Activated T-helper 1 cell treated with anti-CD3 and anti-CD28 coated beads, Interleukin-12 subunit alpha, Interleukin-12 subunit beta, Interleukin-2, Interleukin-4 antibody, amounts not matched to agents 30 ng/mL and 10 ng/mL and 1 ng/mL, durations not matched to agents 14 hours and 24 hours and 36 hours (primary cell): ENCODE data around the gene TBX21. TPM values are rescaled to one million over a fixed set of nuclear protein-coding genes. Genes with fewer than 3 reads are reported as not detected.

ENCODE experiments used
- DNase-seq: peaks from one replicate; pipeline ENCODE4 v3.0.0; 2021; ENCODE audit warnings: low spot score
- H3K27ac Mint-ChIP-seq: one replicate; pipeline ENCODE4 v1.8.0; 2021; ENCODE audit warnings: mild to moderate bottlenecking, mixed read lengths
- H3K27me3 Mint-ChIP-seq: one replicate; pipeline ENCODE4 v1.8.0; 2022; ENCODE audit warnings: mild to moderate bottlenecking, moderate library complexity, mixed read lengths; ENCODE audit not compliant: insufficient read depth
- H3K36me3 Mint-ChIP-seq: one replicate; pipeline ENCODE4 v1.8.0; 2021; ENCODE audit warnings: low read depth, mixed read lengths
- H3K4me1 Mint-ChIP-seq: one replicate; pipeline ENCODE4 v1.8.0; 2021; ENCODE audit warnings: low read depth, mixed read lengths
- H3K4me3 Mint-ChIP-seq: one replicate; pipeline ENCODE4 v1.8.0; 2021; ENCODE audit warnings: mild to moderate bottlenecking, moderate library complexity, mixed read lengths
- H3K9me3 Mint-ChIP-seq: one replicate; pipeline ENCODE4 v1.8.0; 2021; ENCODE audit warnings: mixed read lengths
- intact Hi-C: fragments of 100-400 bp; cut with micrococcal nuclease; formaldehyde crosslinking; loops from one replicate; pipeline ENCODE4 v1.15.1; 2024
- total RNA-seq: library from RNA; stranded (reverse); gene quantifications from 2 replicates; pipeline ENCODE4 v1.2.3, GENCODE V29; 2022

TBX21 gene
- total RNA-seq, 1 donor from 2014 or later = 90.8 TPM

GRCh38 chr17:47781397-47781796 lies 48.4 kb downstream of the TBX21 start:
- Mint-ChIP-seq H3K27ac (no peak overlapping the region), H3K4me1 (no peaks in the 10 kb centered on the region), H3K9me3 (no peaks in the 10 kb centered on the region), H3K27me3 (peaks cover 57% of the 10 kb centered on the region), H3K4me3 (no peak overlapping the region), H3K36me3 (no peaks in the 10 kb centered on the region)
- no peak for DNase-seq
- intact Hi-C loops = no loop called here

GRCh38 chr17:47785538-47786123 lies 52.6 kb downstream of the TBX21 start:
- intact Hi-C loops = loop anchor here (1.0 kb wide), 1 partner anchor 9 kb away; no protein-coding TSS in a partner anchor
- no peaks in the 10 kb centered on the region for H3K36me3 Mint-ChIP-seq
- H3K4me1 Mint-ChIP-seq = no peaks in the 10 kb centered on the region
- no peak overlapping the region for H3K27ac Mint-ChIP-seq
- no peak overlapping the region for H3K4me3 Mint-ChIP-seq
- DNase-seq = no peak
- no peaks in the 10 kb centered on the region for H3K9me3 Mint-ChIP-seq
- peaks cover 53% of the 10 kb centered on the region for H3K27me3 Mint-ChIP-seq

GRCh38 chr17:47789611-47790561 lies 56.9 kb downstream of the TBX21 start:
- intact Hi-C loops = loop anchor here (1.0 to 5.0 kb wide), 3 partner anchors 14 to 92 kb away; no protein-coding TSS in a partner anchor
- H3K27me3 Mint-ChIP-seq = peaks cover 70% of the 10 kb centered on the region
- peak; percentile 44 for DNase-seq
- H3K9me3 Mint-ChIP-seq = no peaks in the 10 kb centered on the region
- H3K27ac Mint-ChIP-seq = no peak overlapping the region
- no peaks in the 10 kb centered on the region for H3K4me1 Mint-ChIP-seq
- peak overlapping the region; percentile 64 for H3K4me3 Mint-ChIP-seq
- H3K36me3 Mint-ChIP-seq = no peaks in the 10 kb centered on the region

GRCh38 chr17:47791025-47791424 lies 58.0 kb downstream of the TBX21 start:
- Mint-ChIP-seq H3K27me3 (peaks cover 63% of the 10 kb centered on the region), H3K4me1 (no peaks in the 10 kb centered on the region), H3K36me3 (no peaks in the 10 kb centered on the region), H3K27ac (no peak overlapping the region), H3K9me3 (no peaks in the 10 kb centered on the region), H3K4me3 (peak overlapping the region; percentile 32)
- DNase-seq = no peak
- intact Hi-C loops = loop anchor here (5.0 kb wide), 1 partner anchor 49 kb away; no protein-coding TSS in a partner anchor

GRCh38 chr17:47792457-47792856 lies 59.4 kb downstream of the TBX21 start:
- H3K27me3 Mint-ChIP-seq = peaks cover 56% of the 10 kb centered on the region
- H3K4me3 Mint-ChIP-seq = no peak overlapping the region
- H3K9me3 Mint-ChIP-seq = no peaks in the 10 kb centered on the region
- H3K4me1 Mint-ChIP-seq = no peaks in the 10 kb centered on the region
- no peaks in the 10 kb centered on the region for H3K36me3 Mint-ChIP-seq
- intact Hi-C loops = loop anchor here (5.0 kb wide), 1 partner anchor 50 kb away; no protein-coding TSS in a partner anchor
- DNase-seq = no peak
- H3K27ac Mint-ChIP-seq = no peak overlapping the region

- no peaks in the 10 kb centered on the region for H3K4me1 Mint-ChIP-seq
- intact Hi-C loops = loop anchor here (5.0 kb wide), 1 partner anchor 51 kb away; no protein-coding TSS in a partner anchor
- no peak overlapping the region for H3K4me3 Mint-ChIP-seq
- peaks cover 53% of the 10 kb centered on the region for H3K27me3 Mint-ChIP-seq
- no peak overlapping the region for H3K27ac Mint-ChIP-seq
- no peaks in the 10 kb centered on the region for H3K36me3 Mint-ChIP-seq
- no peak for DNase-seq
- no peaks in the 10 kb centered on the region for H3K9me3 Mint-ChIP-seq
Measured at GRCh38 chr17:47792979-47793378, 59.9 kb downstream of the TBX21 start.

Other genes with a start within 250 kb of the TBX21 start
- 103 and 106 TPM in 2 replicates for gene NPEPPS, start 202.1 kb upstream of the TBX21 start, total RNA-seq
- 718 and 719 TPM in 2 replicates for gene KPNB1, start 83.3 kb upstream of the TBX21 start, total RNA-seq
- 11.6 and 12.4 TPM in 2 replicates for gene TBKBP1, start 39.1 kb upstream of the TBX21 start, total RNA-seq
- gene OSBPL7, start 88.6 kb downstream of the TBX21 start, total RNA-seq = 18.6 and 21.6 TPM in 2 replicates
- 53.6 and 56.9 TPM in 2 replicates for gene MRPL10, start 98.3 kb downstream of the TBX21 start, total RNA-seq
- gene LRRC46, start 98.4 kb downstream of the TBX21 start, total RNA-seq = 0.39 and 0.70 TPM in 2 replicates
- gene SCRN2, start 108.0 kb downstream of the TBX21 start, total RNA-seq = 24.5 and 26.3 TPM in 2 replicates
- gene SP6, start 117.9 kb downstream of the TBX21 start, total RNA-seq = 0.05 and 0.12 TPM in 2 replicates
- gene SP2, start 163.0 kb downstream of the TBX21 start, total RNA-seq = 24.0 and 26.3 TPM in 2 replicates
- 58.8 and 60.7 TPM in 2 replicates for gene PNPO, start 208.3 kb downstream of the TBX21 start, total RNA-seq
- gene PRR15L, start 224.6 kb downstream of the TBX21 start, total RNA-seq = not detected in 2 replicates
- gene CDK5RAP3, start 237.9 kb downstream of the TBX21 start, total RNA-seq = 190 and 200 TPM in 2 replicates